ENCODE results near the gene TESK2.
A peak's percentile ranks its signal among the peaks of the same experiment; 100 is the strongest.
"Not testable (repeated sequence)": the region's sequence is repeated elsewhere in the genome, so short reads cannot be mapped to it uniquely, and the experiment has no call there.

Gene TESK2

GRCh38 chr1:45510036-45510971 is 19.3 kb upstream of the TESK2 start:
- DNase-seq = no peak

- DNase-seq = no peak
Measured at GRCh38 chr1:45508295-45509151, 17.6 kb upstream of the TESK2 start.

GRCh38 chr1:45507893-45508292 is 16.9 kb upstream of the TESK2 start:
- no peak for DNase-seq

GRCh38 chr1:45507195-45507594 is 16.2 kb upstream of the TESK2 start:
- DNase-seq = no peak

- DNase-seq = no peak
Measured at GRCh38 chr1:45503462-45504360, 12.7 kb upstream of the TESK2 start.

GRCh38 chr1:45501505-45501859 is 10.5 kb upstream of the TESK2 start:
- no peak for DNase-seq

GRCh38 chr1:45499415-45499769 is 8.4 kb upstream of the TESK2 start:
- peak in 1 of 5 experiments; percentile 41 for DNase-seq

GRCh38 chr1:45498279-45498678 is 7.3 kb upstream of the TESK2 start:
- no peak for DNase-seq

GRCh38 chr1:45493116-45493697 is 2.2 kb upstream of the TESK2 start:
- DNase-seq = peak in 3 of 5 experiments; percentile 21 to 62 (median 29)

- no peak for DNase-seq
Measured at GRCh38 chr1:45492691-45493090, 1.7 kb upstream of the TESK2 start.

GRCh38 chr1:45491487-45492260 is 711 bp upstream of the TESK2 start:
- DNase-seq = no peak

- DNase-seq = no peak
Measured at GRCh38 chr1:45490121-45490625, 790 bp downstream of the TESK2 start.

GRCh38 chr1:45489379-45489778 is 1.6 kb downstream of the TESK2 start:
- peak in 1 of 5 experiments; percentile 37 for DNase-seq

- DNase-seq = no peak
Measured at GRCh38 chr1:45488666-45489377, 2.1 kb downstream of the TESK2 start.

GRCh38 chr1:45485949-45486348 is 5.0 kb downstream of the TESK2 start:
- DNase-seq = no peak

GRCh38 chr1:45479039-45479748 is 11.8 kb downstream of the TESK2 start:
- no peak for DNase-seq

GRCh38 chr1:45478121-45478814 is 12.7 kb downstream of the TESK2 start:
- no peak for DNase-seq

- DNase-seq = no peak
Measured at GRCh38 chr1:45477646-45478045, 13.3 kb downstream of the TESK2 start.

- DNase-seq = not testable (repeated sequence)
Measured at GRCh38 chr1:45474194-45474593, 16.8 kb downstream of the TESK2 start.
